Stimulated activated CD4-positive, alpha-beta T cell treated with anti-CD3 and anti-CD28 coated beads, Interleukin-15, amount 100 ng/mL, for 1 hour (primary cell): ENCODE results near the gene HELB.

Source experiments
- DNase-seq, 2 donors: peaks; one replicate each; pipeline ENCODE4 v3.0.0-alpha.2; 2020; ENCODE audit warnings: low read depth in 1 of 2, low spot score in 1 of 2

The HELB gene

DNA sequence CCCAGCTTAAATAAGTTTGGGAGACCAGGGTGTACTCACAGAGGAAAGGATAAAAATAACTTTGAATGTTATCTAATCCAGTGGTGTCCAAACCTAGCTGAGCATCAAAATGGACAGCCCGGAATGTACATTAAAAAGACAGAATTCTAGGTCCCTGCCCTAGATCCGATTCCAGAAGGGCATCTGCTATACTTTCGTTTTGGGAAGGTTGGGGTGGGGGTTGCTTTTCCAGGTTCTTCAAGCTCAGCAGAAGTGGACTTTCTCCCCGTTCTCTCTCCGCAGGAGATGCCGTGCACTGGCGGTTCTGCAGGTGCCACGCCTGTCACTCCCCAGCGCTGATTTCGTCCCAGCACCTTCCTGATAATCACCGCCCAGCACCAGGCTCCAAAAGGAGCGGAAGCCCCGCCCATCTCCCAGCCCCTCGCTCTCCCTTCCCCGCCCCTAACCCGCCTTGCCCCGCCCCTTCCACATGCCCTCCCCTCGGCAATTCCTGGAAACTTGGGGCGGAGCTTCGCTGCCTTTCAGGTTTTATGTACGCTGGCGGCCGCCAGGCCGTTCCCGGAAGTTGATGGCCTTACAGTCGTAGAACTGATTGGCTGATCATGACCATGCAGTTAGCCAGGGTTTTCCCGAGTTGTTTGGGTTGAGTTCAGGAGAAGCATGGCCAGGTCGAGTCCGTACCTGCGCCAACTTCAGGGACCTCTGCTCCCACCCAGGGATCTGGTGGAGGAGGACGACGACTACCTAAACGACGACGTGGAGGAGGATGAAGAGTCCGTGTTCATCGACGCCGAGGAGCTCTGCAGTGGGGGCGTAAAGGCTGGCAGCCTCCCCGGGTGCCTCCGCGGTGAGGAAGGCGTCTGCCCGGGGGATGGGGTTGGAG lies at the start of gene HELB:
HELB (plus strand) TSS at position 550 of the 883 bp plus-strand sequence; CDS start at position 661, 111 bp downstream.
- DNase-seq, result peak; percentile 93 to 96

DNA sequence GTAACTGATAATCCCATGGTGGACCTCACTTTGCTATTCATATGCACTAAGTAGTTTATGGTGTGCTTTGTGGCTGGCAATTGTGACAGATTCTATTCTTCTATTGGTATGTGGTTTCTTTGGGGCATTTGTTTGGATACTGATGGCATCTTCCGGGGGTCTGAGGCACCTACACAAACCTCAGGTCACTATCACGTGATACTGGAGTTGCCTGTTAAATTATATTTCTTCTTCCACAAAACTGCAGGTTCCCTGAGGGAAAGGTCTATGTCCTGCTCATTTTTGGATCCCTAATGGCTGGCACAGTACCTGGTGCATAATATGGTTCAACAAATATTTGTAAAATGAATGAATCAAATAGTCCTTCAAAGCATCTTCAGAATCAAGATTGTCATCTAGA lies 49.5 kb upstream of the HELB start:
- DNase-seq, result no peak

DNA sequence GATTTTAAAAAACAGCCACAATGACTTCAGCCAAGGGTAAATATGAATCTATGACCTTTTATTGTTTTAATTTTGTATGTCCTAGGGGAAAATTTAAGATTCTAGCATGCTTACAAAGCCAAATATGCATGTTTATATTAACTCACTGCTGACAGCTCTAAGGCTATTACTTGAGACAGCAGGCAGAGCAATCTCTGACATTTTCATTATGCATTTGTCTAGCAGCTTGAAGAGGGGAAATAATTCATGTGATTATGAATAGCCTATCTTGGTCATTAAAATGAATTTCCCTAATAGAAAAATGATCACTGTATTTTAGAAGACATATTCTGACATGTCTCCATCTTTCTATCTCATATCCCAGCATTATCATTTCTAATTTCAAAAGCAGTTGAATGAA lies 46.6 kb upstream of the HELB start:
- DNase-seq, result no peak

DNA sequence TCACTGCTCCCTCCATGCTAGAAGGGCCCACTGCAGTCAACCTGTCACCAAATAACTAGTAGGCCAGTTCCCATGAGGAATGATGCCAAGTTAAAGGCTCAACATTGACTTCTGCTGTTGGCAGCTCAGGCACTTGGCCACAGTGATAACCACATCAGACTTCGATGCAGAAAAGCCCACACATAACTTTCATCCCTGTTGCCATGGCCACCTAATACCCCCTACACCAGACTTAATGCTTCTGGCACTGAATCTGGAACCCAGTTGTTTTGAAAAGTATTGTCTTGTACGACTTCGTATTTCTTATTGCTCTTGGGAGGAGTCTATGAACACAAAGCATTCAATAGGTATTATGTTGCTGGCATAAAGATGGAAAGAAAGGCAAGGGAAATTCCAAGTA lies 44.3 kb upstream of the HELB start:
- no peak for DNase-seq

DNA sequence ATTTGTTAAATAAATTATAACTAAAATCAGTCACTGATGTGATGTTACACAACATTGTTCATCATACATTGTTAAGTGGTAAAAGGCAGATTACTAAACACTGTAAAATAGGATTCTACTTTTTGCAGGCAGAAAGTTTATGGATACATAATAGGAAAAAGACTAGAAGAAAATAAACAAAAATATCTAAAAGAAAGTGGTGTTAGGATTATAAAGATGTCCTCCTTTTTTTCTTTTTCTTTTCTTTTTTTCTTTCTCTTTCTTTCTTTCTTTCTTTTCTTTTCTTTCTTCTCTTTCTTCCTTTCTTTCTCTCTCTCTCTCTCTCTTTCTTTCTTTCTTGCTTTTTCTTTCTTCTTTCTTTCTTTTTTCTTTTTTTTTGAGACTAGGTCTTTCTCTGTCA lies 39.6 kb upstream of the HELB start:
- DNase-seq, result no peak

DNA sequence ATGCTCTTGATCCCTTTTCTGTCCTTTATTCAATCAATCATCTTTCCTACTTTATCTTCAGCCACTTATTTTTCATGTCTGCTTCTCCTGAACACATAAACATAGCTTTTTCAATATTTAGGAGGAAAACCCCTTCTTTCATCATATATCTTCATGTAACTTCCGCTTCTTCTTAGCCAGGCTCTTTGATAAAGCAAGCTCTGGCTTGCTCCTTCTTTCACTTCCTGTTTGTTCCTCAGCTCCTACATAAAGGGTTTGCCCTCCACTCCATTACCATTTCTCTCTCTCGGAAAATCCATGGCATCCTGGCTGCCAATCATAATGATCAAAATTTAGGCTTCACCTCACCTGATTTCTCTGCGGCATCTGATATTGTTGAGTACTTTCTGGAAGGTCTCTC lies 33.7 kb upstream of the HELB start:
- DNase-seq, result no peak

DNA sequence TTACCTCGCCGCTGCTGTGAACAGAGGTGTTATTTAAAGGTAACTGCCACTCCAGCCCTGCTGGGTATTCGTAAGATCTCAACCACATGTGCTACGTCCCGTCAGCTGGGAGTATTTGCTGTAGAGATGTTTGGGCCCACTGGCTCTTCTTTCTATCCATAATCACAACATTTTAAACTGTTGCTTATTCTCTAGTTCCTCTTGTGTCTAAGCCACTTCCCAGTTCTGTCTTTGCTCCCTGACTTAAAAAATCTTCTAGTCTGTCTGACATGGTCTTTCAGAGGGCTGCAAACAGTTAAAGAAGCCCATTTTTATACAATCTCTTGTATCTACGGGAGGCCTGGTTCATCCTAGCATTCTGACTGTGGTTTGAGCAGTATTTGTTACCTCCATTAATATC lies 33.2 kb upstream of the HELB start:
- DNase-seq, result no peak

DNA sequence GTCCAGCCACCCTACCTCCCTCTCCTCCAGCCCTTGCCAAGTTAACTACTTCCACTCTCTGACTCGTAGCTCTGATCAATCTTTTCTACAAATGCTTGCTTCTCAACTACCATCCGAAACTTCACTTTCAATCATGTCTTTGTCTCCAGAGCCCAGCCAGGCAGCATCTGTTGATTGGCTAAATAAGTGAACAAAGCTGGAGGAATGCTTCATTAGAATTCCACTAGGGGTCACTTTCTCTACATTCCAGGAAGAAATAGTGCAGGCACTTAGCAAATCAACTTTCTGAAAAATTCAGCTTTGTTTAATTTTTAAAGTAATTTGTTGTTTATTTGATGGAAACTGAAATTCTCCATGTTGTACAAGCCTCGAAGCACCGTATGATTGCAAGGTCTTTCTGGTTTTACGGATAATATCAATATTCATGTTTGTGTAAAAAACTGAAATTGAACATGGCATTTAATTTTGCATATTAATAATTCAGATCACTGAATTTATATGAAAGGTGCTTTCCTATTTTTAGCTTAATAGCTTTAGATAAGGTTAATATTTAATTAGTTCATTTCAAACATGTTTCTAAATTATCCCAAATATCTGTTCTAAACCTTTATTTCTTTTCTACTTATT lies 32.4 kb upstream of the HELB start:
- no peak for DNase-seq

DNA sequence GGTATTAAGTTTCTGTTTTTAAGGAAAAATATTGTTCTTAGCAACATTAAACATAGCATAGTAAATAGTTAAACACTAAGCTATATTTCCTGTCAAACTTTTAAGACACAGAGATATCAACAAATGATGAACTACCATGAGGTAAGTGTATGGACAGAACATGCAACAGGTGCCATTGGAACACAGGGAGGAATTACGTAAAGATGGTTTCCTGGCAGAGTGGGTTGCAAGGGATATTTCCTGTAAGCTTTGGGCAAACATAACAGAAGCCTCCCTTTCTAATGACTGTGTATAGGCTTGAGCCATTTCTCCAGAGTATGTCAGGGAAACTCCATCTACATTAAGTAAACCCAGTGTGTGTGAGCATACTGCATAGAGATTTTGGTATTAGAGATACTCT lies 31.7 kb upstream of the HELB start:
- no peak for DNase-seq

DNA sequence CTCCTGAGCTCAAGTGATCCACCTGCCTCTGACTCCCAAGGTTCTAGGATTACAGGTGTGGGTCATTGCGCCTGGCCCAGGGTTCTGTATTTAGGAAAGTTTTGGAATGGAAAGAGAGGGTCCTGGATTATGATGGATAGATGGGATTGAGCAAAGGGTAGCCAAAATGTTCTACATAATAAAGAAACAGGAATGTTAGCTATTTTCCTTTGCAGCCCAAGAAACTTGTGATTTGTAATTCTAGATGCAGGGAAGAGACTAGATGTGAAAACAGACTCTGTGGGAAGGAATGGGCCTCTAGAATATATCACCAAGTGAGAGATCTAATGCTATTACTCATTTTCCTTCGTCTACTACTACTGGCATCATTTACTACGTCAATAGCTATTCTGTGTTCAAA lies 29.6 kb upstream of the HELB start:
- no peak for DNase-seq

DNA sequence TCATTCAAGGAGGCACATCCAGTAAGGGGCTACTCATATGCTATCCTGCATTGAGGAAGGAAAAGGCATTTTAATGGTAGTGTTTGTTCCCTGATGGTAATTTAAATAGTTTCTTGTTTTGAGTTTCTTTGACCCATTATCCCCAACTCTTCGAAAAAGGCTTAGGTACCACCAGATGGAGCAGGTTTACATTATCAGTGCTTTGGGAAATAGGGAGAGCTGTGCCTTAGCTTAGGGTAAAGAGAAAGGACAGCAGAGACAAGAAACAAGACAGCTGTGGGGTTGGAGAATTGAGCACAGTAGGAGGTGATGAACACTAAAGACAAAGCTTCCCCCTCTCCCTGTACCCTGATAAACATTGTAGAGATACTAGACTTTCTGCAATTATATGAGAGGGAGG lies 29.1 kb upstream of the HELB start:
- DNase-seq, result no peak

DNA sequence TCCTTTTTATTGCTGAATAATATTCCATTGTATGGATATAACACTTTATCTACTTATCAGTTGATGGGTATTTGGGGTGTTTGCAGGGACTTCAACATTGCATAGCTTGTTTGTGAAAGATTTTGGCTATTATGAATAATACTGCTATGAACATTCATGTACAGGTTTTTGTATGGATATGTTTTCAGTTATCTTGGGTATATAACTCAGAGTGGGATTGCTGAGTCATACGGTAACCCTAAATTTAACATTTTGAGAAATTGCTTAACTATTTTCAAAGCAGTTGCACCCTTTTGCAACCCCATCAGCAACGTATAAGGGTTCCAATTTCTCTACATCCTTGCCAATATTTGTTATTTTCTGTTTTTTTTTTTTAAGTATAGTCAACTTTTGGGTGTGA lies 27.3 kb upstream of the HELB start:
- DNase-seq, result no peak

DNA sequence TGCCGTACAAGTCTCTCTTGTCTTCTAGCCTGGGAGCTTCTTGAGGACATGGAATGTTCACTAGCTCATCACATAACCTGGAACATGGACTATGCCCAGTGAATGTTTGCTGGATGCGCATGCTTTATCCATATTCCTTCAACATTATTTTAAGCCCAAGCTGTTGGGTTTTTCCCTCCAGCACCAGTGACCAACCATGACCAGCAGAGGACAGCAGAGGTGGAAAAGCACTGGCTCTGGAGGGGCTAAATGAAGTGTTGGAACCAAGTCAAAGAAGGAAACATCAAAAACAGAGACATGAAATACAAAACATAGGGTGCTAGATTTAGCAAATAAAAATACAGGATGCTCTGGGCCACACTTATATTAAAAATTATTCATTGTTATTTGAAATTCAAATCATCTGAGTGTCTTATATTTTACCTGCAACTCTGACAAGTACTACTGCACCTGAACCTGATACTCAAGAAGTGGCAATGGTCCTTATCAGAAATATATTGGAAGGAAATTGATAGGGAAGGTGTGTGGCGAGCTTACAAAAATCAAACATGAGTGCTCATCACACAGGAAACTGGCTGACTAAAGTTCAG lies 23.1 kb upstream of the HELB start:
- no peak for DNase-seq

DNA sequence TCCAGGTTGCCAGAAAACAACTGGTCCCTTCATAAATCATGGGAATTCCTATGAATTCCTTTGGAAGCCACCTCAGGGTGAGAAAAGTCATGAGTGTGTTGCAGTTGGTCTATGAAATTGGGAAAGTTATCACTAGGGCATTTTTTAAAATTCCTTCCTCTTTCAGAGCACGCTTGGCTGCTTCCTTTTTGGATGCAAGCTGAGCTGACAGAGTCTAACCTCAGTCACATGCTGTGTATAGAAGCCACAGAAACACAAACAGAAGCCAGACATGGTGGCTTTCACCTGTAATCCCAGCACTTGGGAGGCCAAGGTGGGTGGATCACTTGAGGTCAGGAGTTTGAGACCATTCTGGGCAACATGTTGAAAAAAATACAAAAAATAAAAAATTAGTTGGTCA lies 21.7 kb upstream of the HELB start:
- DNase-seq, result no peak

DNA sequence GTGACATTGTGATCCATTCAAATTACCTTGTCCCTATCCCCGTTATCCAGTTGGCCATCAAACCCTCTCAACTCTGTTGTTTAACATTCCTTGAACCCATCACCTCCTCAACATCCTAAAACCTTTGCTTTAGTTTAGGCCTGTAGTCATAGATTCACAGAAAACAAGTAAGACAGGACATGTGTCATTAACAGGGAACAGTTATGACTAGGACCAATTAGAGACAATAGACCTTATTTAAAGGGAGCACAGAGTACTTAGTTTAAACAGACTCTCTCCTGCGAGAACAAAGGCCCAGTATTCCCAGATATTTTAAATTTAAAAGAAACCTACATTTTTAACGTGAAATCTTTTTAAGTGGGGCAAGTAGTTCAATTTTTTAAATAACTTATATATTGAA lies 20.0 kb upstream of the HELB start:
- DNase-seq, result no peak

DNA sequence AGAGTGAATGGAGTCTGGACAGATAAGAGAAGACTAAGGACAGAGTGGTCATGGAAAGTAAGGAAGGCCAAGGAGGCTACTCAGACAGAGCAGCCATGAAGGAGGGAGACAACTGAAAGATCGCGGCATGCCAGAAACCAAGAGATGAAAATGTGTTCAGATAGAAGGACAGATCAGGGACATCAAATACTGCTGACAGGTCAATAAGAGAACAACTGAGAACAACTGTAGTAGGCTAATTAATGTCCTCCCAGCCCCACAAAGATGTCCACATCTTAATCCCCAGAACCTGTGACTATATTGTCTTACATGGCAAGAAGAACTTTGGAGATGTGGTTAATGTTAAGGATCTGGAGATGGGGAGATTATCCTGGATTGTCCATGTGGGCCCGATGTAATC lies 15.0 kb upstream of the HELB start:
- DNase-seq, result no peak

DNA sequence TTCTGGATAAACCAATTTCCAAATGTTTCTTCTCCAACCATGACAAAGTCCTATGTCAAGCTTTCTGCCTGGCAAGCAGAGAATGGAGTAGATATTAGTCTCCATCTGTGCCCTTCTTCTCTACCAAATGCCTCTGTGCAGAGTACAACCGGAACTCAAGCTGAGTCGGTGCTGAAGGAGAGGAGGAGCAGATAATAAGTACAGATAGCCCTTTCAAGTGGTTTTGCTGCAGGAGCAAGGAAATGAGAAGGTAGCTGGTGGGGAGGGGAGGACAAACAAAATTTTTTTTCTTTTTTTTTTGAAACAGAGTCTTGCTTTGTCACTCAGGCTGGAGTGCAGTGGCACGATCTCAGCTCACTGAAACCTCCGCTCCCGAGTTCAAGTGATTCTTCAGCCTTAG lies 14.2 kb upstream of the HELB start:
- DNase-seq, result peak in 1 of 2 donors; percentile 35

DNA sequence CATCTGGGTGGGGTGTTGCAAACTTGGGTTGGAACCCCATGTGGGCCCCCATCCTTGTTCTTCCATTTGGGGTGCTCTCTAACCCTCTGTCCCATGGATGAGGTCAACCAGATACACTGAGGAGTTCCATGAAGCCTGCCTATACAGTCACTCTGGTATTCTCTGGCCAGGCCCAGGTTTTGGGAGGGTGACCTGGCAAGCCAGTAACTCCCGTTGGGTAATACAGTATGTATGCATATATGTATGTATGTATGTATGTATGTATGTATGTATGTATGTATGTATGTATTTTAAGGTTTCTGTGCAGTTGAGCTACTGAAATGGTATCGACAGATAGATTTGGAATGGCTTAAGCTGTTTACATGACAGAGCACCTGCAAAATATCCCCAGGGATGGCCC lies 12.8 kb upstream of the HELB start:
- no peak for DNase-seq

DNA sequence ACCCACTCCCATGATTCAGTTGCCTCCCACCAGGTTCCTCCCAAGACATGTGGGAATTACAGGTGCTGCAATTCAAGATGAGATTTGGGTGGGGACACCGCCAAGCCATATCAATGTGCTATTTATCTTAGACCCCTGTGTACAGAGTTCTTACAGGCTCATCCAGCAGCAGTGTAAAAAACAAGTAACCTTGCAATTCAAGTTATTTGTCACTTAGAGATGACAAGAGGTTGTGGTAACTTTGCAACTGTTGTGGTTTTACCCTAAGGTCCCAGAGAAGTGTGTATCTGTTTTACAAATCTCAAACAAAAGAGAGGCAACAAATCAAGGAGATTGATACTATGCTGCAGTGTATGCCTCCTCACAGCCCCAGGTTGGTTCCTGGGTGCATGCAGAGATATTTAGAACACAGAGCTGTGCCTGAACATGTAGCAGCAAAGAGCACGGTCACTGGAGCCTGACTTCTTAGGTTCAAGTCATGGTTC lies 11.5 kb upstream of the HELB start:
- DNase-seq, result no peak

DNA sequence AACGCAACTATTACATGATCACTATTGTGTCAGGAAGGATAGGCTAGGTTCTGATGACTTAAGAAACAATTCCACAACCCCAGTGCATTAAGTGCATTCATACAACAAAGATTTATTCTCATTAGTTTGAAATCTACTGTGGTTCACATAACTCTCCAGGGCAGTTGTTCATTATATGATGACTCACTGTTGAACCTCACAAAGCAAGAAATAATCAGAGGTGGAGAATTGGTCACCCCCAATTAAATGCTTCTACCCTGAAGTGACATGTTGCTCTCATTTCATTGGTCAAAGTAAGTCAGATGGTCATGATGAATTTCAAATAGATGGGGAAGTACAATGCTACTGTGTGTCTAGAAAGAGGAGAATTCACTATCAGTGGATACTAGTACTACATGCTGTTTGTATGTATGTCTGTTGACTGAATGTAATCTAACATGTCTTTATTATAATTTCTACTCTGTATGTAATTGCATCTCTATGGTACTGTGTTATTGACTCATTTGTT lies 6.1 kb upstream of the HELB start:
- no peak for DNase-seq

DNA sequence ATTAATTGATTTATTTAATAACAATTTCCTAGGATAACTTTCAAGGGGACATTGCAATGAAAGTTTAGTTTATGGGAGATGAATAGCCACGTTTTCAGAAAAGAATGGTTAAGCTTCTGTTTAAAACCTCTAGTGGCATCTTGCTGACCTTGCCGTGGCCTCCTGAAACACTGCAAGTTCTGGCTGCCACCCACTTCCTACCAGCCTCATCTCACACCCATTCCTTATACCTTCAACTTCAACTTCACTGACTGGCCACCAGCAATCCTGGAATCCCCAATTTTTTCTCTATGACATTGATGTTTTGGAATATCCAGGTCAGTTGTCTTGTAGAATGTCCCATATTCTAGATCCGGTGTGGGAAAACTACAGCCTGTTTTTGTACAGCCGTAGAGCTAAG lies 5.2 kb upstream of the HELB start:
- DNase-seq, result no peak

DNA sequence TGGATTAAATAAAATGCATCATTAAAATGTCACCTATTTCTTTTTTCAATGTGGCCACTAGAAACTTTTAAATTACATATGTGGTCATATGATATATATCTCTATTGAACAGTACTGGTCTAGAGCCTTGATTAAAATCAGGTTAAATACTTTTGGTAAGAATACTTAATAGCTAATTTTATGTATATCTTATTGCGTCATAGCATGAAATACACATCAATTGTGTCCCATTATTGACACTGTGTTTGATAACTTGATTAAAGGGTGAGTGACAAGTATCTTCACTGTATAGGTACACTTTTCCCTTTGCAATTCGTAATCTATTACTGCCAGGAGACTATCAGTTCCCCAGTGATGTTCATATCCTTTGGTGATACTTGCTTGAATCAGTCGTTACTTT lies 4.4 kb upstream of the HELB start:
- no peak for DNase-seq
